ENCODE measurements around the gene COL23A1.
"Not testable (repeated sequence)": the region's sequence is repeated elsewhere in the genome, so short reads cannot be mapped to it uniquely, and the experiment has no call there.

The COL23A1 gene

DNA sequence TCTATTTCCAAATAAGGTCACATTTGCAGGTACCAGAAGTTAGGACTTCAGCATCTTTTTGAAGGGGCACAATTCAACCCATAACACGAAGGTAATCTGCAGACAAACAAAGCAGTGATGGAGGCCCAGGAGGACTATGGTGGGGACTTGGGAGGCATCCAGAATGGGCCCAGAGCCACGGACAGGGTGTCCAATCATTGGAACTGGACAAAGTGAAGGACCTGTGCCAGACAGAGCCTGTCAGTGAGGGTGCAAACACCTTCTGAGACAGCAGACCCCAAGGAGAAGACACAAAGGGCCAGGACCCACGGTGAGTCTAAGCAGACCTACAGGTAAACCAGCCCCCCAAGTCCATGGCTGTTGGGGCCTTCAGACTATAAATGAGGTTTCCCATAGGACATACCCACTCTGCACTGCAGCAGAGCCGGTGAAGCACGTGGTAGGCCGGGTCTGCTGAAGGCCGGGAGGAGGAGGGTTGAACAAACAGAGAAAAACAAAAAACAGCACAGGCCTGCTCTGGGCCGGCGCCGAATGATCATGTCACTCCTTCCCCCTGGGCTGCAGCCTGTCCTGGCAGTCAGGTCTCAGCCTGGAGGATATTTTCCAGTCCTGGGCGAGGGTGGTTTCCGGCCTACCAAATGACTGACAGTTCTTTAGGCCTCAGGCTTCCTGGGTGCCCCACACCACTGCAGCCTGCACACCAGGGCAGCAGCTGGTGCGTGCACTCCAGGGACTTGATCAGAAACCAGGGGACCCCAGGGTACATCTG is 84.4 kb downstream of the COL23A1 start:
- no peak for DNase-seq (ENCODE audit: low read depth)

DNA sequence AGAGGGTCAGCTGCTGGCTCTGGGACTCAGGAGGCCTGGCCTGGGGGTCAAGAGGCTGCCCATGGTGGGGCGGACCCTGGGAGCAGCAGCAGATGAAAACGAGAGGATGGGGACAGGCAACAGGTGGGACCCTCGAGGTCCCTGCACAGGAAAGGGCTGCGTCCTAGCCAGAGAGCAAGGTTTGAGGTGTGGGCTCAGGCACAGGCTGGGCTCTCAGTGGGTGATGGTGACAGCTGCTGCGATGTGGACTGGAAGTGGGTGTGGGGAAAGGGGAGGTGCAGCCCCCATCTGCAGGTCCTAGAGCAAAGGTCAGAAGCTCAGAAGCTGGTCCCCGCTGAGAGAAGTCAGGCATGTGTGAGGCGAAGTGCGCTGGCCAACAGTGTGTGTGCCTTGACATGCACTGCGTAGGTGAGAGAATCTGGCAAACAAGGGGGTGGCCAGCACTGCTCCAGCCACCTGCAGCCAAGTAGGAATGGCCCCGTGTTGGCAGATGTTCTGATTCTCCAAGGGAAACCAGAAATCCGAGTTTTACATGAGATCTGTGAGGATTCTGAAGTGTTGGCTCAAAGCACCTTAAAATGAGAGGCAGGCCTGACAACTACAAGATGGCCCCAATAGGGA is 85.7 kb downstream of the COL23A1 start:
- DNase-seq (ENCODE audit: low read depth), result no peak

DNA sequence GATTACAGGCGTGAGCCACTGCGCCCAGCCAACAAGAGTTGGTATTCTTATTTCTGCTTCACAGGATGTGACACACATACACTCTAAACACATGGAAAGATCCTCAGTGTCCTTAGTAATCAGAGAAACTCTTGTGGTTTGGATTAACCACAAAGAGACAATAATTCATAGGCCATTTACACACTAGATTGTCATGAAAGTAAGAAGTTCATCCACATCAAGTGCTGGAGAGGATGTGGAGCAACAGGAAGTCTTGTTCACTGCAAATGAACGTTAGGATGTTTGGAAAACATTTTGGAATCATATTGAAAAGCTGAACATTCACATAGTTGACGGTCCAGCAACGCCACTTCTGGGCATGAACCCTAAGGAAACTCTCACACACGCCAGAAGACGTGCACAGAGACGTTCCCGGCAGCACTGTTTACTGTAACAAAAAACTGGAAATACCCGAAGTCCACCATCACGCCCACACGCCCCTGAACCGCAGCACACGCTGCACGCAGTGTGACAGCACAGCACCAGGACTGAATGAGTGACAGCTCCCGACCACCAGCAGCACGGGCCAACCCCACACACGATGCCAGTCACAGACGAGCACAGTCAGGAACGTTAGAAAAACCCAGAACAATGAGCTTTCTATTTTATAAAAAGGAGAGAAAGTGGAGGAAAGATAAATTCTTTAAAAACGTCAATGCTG is 87.6 kb downstream of the COL23A1 start:
- DNase-seq (ENCODE audit: low read depth), result no peak

DNA sequence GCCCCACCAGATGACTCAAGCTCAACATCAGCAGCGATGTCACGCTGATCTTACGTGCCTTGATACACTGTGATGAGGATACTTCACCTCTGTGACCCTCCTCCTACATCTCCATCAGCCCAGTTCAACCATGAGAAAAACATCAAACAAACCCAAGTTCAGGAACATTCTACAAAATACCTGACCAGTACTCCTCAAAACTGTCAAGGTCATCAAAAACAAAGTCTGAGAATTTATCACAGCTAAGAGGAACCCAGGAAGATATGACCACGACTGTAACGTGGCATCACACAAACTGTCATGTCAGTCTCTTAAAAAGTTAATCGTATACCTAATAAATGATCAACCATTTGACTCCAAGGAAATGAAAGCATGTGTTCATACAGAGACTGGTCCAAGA is 90.8 kb downstream of the COL23A1 start:
- DNase-seq (ENCODE audit: low read depth), result no peak

DNA sequence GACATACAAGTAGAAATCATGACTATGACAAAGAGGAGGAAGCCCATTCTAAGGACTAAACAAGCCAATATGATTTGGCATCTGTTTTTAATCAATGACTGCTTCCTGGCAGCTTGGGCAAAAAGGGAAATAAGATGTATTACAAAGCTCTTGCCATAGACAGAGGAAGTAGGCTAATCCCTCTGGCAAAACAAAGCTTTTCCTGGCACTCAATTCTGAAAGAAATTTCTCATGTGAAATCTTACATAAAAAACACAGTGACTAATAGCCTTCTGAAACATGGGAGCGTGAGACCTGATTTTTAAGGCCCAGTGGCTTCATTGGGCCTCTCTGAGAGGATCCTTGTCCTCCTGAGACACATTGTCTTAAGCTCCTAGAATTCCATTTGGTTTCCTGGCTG is 93.6 kb downstream of the COL23A1 start:
- DNase-seq (ENCODE audit: low read depth), result no peak

DNA sequence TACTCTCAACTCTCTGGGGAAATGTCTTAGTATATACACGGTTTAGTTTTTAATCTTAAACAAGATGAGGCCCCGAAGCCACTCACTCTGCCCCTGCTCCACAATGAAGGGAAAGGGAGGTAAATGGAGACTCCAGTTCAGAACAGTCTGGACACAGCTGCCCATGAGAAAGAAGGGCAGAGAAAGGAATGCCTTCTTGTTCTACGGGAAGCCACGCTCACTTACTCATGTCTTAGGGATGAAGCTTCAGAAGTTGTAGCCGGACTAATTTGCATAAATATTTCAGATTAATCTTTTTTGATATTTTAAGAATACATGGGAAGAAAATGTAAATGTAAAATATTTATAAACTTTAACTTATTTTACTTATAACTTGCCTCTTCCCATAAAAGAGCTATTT is 94.0 kb downstream of the COL23A1 start:
- DNase-seq (ENCODE audit: low read depth), result no peak

DNA sequence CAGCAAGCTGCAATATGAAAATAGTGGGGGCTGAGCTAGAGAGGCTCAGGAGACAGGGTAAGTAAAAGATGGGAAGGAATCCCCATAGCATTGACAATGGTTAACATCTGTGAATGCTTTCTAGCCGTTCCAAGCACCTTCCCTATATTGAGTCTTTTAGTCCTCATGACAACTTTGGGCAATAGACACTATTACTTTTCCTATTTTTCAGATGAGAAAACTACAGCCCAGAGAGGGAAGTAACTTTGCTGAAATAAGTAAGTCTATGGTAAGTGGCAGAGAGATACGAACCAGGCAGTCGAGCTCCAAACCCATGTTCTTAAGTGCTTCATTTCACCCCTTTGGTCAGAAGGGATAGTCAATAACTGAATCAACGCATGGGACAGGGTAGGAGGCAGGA is 94.5 kb downstream of the COL23A1 start:
- no peak for DNase-seq (ENCODE audit: low read depth)

DNA sequence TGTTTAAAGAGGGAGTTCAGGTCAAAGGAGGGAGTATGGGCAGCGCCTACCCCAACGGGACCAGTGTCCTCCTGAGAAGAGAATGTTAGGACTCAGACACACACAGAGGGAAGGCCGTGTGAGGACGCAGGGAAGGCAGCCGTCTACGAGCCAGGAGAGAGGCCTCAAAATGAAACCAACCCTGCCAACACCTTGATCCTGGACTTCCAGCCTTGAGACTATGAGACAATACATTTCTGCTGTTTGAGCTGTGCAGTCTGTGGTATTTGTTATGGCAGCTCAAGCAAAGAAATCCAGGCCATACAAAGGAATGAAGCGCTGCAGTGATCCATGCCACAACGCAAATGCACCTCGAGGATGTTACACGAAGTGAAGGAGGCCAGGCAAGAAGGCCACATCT is 97.9 kb downstream of the COL23A1 start:
- no peak for DNase-seq (ENCODE audit: low read depth)

DNA sequence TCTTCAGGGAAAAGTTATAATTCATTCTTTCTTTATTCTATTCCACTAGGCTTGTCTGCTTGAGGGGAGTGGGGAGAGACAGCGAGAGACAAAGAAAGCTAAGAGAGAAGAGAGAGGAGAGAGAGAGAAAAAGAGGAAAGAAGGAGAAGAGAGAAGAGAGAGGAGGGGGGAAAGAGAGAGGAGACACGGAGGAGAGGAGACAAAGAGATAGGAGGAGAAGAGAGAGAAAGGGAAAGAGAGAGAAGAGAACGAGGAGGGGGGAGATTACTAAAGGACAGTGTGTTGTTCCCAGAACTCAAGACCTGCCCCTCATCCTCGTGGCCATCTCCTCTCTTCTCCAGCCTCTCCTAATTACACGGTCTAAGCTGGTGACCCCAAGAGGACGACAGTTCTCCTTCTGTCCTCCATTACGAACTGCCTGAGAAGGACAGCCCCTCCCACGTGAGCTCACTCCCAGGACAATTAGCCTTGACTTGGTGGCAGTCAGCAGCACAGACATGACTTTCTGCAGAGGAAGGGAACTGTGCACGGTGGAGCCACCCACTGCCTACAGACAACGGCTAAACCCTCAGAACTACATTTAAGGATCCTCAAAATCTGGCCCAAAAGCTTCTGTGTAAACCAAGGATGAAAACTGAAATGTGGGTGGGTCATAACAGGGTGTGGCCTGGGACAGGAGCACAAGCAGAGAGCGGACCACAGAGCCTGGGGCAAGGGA is 99.1 kb downstream of the COL23A1 start:
- no peak for DNase-seq (ENCODE audit: low read depth)

DNA sequence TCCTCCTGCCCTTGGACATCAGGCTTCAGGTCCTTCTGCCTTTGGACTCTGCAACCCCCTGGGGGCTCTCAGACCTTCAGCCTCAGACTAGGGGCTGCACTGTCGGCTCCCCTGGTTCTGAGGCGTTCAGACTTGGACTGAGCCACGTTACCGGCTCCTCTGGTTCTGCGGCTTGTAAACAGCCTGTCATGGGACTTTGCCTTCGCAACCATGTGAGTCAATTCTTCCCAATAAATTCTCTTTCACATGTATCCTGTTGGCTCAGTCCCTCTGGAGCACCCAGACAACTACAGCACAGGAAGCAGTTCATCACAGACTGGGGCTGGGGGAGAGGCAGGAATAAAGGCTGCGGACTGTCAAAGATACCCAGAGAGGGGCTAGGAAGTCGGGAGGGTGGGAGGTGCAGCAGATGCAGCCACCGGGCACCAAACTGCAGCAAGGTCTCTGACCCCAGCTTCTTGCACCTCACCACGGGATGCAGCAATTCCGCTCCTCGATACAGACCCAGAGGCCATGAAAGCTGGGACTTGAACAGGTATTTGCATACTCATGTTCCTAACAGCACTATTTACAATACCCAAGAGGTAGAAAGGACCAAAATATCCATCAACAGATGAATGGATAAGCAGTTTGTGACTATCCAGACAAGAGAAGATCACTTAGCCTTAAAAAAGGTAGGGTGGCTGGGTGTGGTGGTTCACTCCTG is 100.8 kb downstream of the COL23A1 start:
- no peak for DNase-seq (ENCODE audit: low read depth)

DNA sequence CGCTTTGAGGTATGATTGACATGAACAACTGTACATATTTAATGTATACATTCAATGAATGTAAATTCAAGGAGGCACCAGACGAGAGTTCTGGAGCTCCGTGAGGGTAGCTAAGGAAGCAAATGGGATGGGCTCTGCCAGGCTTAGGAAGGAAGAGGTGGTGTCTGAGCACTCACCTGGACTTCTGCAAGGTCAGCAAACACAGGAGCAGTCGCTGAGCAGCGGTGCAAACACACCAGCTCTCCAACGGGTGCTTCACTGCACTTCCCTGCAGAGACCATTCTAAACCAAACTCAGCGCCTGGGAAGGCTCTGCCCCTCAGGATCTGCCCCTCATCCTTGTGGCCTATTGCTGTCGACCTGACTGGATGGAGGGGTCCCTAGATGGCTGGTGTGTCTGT is 101.5 kb downstream of the COL23A1 start:
- DNase-seq (ENCODE audit: low read depth), result no peak

DNA sequence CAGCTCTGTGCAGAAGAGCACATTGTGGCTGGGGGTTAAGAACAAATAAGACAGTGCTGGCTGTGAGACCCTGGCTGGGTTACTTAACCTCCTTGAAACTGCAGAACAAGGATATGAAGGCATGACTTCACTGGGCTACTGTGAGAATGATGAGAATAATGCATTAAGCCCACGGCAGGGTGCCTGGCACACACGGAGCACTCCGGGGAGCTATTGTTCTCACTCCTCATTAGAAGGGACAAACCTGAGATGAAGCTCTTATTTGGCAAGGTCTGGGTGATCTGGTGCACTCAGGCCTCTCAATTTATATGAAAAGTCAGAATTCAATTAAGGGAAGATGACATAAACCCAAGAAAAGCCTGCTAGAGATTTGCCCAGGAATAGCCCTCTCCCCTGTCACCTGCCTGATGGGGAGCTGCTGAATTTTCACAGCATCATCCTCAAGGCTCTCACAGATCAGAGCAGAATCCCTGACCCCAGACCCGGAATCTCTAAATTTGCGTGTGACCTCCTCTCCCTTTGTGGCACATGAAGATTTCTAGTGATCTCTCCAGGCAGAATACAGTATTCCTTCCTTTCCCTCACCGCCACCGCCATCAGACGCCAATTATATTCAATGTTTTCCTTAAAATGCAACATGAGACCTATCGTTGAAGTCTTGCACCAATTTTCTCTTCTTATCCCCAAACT is 102.1 kb downstream of the COL23A1 start:
- no peak for DNase-seq (ENCODE audit: low read depth)

DNA sequence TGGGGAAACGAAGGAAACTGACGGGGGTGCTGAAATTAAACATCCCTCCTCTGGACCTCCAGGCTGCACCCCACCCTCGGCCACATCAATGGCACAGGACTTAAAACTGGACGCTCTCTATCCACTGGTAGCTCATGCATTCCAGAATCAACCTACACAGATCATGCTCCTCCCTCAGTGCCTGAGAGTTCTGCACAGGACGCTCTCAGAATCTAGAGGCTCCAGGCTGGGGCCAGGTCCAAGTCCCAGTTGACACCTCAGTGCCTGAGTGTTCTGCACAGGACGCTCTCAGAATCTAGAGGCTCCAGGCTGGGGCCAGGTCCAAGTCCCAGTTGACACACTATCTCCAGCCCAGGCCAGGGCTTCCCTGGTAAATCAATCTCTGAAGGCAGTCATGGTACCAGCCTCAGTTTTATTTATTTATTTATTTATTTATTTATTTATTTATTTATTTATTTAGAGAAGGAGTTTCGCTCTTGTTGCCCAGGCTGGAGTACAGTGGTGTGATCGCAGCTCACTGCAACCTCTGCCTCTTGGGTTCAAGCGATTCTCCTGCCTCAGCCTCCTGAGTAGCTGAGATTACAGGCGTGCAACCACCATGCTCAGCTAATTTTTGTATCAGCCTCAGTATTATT is 103.2 kb downstream of the COL23A1 start:
- DNase-seq (ENCODE audit: low read depth), result not testable (repeated sequence)

DNA sequence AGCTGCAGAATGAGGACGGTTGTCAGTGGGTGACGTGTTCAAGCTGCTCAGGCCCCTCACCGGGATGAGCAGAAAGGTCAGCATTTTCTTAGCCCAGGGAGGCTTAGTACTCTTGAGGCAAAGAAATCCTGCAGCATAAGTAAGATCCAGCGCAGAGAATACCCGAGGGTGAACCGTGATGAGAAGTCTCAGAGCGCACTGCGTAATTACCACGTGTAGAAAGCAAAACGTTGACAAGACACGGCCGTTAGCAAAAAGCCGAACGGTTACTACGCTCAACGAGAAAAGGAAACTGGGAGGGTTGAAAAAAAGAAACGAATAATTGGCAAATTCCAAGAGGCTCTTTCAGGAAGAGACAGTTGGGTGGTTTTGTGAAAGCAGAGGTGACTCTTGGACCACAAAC is 104.0 kb downstream of the COL23A1 start:
- DNase-seq (ENCODE audit: low read depth), result no peak

DNA sequence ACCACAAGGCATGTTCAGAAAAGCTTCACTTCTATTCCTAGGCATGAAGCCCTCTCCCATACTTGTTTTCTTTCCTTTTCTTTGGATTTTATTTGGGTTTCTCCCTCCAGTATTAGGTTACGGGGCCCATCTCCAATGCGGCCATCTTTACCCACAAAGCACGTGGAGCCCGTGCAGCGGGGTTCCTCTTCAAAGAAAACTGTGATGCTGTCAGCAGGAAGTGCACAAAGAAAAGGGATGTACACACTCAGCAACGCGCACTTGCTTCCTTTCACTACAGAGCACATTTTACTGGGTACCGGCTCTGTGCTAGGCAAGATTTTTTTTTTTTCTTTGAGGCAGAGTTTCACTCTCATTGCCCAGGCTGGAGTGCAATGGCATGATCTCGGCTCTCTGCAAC is 106.6 kb downstream of the COL23A1 start:
- DNase-seq (ENCODE audit: low read depth), result peak; percentile 28

DNA sequence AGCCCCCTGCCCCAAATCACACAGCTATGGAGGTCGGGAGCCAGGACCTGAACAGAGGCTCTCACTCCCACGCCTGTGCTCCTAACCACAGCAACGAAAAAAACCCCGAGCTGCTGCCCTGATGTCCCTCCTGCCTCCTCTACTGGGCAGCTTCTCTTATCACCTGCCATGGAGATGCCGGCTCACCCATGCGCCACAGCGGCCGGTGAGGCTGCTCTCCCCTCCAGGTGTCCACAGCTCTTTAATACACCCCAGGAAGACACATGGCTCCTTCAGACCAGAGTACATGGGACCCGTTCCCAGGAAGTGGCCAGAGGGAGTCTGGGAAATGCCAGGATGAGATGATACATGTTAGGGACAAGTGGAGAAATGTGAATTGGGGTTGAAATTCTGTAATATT is 110.9 kb downstream of the COL23A1 start:
- no peak for DNase-seq (ENCODE audit: low read depth)

DNA sequence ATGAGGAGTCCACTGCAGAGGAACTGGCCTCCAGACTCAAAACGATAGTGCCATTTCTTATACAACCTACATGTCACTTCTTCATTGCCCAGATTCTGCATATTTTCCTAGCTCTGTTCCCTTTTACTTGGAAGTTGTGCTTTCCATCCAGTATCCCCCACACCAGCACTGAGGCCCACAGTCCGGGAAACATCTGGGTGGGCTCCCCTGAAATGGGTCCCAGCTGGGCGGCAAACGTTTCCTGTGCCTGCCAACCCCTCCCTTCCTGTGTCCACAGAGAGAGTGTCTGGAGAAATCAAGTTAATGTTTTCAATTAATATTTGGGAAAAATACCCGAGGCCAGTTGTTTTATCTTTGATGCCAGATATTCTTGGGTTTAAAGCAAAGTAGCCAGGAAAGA is 111.8 kb downstream of the COL23A1 start:
- no peak for DNase-seq (ENCODE audit: low read depth)

DNA sequence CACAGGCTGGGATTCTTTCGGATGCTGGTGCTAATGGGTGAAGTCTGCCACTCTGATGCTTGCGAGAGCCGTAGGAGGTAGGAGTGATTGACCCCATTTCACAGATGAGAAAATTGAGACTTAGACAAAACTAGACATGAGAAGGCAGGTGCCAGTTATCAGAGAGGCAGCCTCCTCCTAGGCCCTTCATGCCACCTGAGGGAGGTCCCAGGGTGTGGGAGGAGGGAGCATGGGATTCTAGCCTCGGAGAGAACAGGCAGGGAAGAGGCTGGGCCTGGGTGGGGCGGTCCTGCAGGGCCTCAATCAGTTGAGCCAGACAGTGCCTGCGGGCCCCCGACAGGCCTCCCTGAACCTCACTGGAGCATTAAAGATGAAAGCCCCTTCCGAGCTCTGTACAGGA is 112.4 kb downstream of the COL23A1 start:
- DNase-seq (ENCODE audit: low read depth), result no peak

DNA sequence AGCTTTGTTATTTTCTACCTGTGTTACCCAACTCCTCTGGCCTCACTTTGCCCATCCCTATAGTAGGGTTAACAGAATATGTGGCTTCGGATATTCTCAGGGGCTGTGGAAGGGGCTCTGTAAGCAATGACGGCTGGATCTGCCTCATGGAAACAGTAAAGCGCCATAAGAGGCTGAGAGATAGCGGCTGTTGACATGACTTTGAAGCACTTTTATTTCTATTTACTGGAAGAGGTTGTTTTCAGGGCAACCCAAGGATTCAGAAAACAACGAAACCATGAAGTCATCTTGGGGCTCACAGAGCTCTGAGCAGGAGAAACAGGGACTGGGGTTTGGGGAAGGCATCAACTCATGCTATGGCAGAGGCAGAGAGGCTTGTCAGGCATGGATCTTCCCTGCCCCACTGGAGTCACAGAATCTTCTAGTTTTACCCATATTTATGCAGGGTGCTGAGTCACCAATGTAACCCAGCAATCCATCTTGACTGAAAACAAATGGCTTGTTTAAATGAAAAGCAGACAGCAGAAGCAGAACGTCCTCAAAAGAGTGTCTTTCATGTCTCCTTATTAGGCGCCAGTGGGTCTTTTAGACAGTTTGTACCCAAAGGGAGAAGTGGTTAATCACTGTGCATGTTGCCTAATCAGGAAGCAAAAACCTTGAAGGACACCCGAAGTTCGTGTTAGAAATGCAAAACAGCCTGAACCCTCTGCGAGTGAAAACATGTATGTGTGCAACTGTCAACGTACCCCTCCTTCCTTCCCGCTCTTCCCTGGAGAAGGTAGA is 113.0 kb downstream of the COL23A1 start:
- DNase-seq (ENCODE audit: low read depth), result no peak

DNA sequence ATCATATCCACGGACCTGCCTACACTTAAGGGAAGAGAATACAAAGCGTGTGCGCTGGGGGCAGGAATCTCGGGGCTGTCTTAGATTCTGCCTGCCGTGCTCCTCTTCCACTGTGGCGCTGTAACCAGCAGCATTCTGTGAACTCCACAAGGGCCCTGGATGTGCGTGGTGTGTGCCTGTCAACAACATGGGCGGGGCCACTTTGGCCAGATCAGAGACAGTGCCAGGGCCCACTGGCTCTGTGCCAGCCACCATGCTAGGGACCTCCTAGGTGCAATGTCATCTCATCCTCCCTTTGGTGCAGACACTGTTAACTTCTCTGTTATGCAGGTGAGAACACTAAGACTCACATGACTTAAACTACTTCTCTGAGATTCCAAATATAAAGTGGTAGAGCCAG is 113.7 kb downstream of the COL23A1 start:
- no peak for DNase-seq (ENCODE audit: low read depth)
